K562 treated with DMSO at 1 percent for 4 hours (cell line): Measurements from ENCODE around the gene SSB. TPM values are rescaled to one million over a fixed set of nuclear protein-coding genes. Genes with fewer than 3 reads are reported as not detected.

Source experiments
- total RNA-seq: library from RNA; unstranded; fragments of 300-600 nt; gene quantifications from 2 replicates; pipeline ENCODE4 v1.2.3, GENCODE V29; 2022; ENCODE audit not compliant: insufficient read depth

The SSB gene
- 163 and 198 TPM in 2 replicates for total RNA-seq

GRCh38 chr2:169798718-169799592 is at the start of gene SSB:
SSB (plus strand) TSS chr2:169798871; CDS start chr2:169800961, 2,090 bp downstream.

GRCh38 chr2:169824373-169825333 is 26.0 kb downstream of the SSB start, which contains the start of gene METTL5:
METTL5 (minus strand) TSS chr2:169824905; CDS start chr2:169824597, 308 bp downstream.

DNA sequence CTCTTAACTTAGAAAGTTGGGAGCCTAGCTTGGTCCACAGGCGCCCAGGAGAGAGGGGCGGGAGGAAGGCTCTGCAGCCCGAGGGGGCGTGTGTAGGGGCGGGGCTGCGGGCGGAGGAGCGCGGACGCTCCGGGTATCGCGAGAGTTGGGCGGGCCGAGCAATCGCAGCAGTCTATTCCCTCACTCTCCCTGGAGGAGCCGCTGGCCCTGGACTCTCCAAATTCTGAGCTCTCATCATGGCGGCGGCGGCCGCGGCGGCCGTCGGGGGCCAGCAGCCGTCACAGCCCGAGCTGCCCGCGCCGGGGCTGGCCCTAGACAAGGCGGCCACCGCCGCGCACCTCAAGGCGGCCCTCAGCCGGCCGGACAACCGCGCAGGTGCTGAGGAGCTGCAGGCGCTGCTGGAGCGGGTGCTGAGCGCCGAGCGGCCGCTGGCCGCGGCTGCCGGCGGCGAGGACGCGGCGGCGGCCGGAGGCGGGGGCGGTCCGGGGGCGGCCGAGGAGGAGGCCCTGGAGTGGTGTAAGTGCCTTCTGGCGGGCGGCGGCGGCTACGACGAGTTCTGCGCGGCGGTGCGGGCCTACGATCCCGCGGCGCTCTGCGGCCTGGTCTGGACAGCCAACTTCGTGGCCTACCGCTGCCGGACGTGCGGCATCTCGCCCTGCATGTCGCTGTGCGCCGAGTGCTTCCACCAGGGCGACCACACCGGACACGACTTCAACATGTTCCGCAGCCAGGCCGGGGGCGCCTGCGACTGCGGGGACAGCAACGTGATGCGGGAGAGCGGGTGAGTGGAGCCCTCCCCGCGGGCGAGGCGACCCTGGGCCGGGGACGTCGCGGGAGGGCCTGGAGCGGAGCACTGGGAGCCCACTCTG is 28.8 kb downstream of the SSB start, which contains the start of gene UBR3:
TSS of gene UBR3 (plus strand) at position 183 of the 869 bp plus-strand sequence. CDS start at position 237, 54 bp downstream.

Other genes with a start within 250 kb of the SSB start
- gene FASTKD1, start 225.0 kb upstream of the SSB start, total RNA-seq = 28.8 and 46.2 TPM in 2 replicates
- gene PPIG, start 214.5 kb upstream of the SSB start, total RNA-seq = 29.8 and 34.7 TPM in 2 replicates
- 1.6 and 2.0 TPM in 2 replicates for gene CFAP210, start 104.5 kb upstream of the SSB start, total RNA-seq
- gene PHOSPHO2, start 104.4 kb upstream of the SSB start, total RNA-seq = 4.3 and 9.1 TPM in 2 replicates
- 9.3 and 14.1 TPM in 2 replicates for gene KLHL23, start 65.0 kb upstream of the SSB start, total RNA-seq
- gene METTL5, start 26.0 kb downstream of the SSB start, total RNA-seq = 82.6 and 84.2 TPM in 2 replicates
- gene UBR3, start 28.6 kb downstream of the SSB start, total RNA-seq = 14.1 and 15.3 TPM in 2 replicates